HPDE6-E6E7 (cell line): ENCODE data around the gene ADCY9.
"Not testable (repeated sequence)": the region's sequence is repeated elsewhere in the genome, so short reads cannot be mapped to it uniquely, and the experiment has no call there.

ENCODE experiments used
- DNase-seq: peaks from one replicate; pipeline ENCODE4 v3.0.0; 2011; ENCODE audit warnings: missing footprints; ENCODE audit errors: extremely low spot score

ADCY9 gene

DNA sequence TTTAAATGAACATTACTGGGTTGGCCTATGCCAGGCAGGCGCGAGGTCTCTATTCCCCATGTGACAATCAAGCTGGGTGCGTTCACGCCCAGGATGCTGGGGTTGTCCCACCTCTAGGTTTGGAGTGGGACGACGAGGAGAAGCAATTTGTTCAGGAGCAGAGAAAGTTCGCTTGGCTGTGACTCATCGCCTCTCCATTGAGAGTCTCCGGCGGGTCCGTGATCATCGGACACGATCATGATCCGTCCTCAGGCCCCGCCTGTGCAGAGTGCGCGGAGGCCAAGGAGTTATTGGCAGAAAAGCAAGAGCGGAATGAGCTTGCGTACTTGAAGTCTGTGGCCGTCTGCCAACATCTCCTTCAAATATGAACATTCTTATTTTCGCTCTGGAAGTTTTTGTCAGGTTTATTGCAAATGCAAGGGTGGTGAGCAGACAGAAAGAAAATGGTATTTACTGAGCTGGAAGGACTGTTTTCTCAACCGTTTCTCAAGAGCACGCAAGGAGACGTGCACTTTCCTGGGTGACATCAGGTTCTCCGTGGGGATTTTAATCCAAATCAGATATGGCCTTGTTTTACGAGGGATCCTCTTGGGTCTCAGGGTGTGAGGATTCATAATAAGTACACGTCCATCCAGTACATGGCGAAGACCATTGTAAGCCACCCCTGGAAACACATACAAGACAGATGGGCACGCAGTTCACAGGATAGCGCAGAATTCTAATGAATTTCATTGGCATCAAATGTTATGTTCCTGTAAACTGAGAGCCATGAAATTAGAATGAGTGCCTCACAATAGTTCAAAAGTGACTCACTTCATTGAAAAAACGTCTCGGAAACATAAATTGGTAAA, 165.7 kb downstream of the ADCY9 start:
- DNase-seq, result peak; percentile 71

DNA sequence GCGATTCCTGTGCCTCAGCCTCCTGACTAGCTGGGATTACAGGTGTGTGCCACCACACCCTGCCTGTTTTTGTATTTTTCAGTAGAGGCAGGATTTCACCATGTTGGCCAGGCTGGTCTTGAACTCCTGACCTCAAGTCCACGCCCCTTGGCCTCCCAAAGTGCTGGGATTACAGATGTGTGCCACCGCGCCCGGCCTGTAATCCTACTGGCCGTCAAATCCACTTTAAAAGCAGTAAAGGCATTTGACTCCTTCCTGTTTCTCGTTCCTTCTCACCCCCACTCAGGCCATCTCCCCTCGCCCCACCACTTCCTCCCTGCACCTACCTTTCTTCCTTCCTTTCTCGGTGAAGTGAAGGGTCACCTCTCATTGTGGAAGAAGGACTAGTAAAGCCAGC, 166.3 kb downstream of the ADCY9 start:
- no peak for DNase-seq

DNA sequence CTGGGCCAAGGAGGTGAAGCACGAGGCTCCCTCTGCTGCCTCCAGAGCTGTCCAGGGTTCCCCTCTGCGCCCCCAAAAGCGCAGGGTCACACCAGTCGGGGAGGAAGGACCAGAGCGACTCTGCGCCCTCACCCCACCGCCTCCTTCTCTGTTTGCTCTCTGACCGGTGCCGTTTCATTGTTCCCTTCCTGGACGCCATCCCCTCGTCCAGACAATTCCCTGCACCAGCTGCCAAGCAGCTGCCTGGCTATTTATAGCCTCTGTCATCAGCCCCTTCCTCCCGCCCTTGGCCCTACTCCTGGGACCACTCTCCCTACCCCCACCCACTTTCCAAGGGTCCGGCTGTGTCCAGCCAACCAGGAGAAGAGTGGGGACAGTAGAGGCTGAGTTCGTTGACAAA, 167.0 kb downstream of the ADCY9 start:
- no peak for DNase-seq

DNA sequence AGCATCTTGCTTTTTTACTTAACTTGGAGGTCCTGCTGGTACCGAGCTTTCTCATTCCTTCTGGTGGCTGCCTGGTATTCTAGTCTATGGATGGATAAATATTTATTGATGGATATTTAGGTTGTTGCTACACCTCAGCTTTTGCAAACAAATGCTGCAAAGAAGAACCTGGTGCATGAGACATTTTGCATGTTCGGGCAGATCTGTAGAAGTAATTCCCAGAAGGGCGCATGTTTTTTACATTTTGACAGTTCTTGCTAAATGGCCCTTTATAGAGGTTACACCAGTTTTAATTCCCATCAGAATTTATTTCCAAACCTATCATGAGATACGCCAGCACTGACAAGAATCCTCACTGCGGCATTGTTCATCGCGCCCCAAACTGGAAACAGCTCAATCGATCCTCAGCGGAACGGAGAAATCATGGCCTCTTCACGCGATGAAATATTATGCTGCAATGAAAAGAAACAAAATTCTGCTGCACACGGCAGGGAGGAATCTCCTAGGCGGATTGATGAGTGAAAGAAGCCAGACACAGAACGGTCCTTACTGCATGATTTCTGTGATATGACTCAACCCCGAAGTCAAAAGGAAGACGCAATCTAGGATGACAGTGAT, 167.8 kb downstream of the ADCY9 start:
- DNase-seq, result no peak

DNA sequence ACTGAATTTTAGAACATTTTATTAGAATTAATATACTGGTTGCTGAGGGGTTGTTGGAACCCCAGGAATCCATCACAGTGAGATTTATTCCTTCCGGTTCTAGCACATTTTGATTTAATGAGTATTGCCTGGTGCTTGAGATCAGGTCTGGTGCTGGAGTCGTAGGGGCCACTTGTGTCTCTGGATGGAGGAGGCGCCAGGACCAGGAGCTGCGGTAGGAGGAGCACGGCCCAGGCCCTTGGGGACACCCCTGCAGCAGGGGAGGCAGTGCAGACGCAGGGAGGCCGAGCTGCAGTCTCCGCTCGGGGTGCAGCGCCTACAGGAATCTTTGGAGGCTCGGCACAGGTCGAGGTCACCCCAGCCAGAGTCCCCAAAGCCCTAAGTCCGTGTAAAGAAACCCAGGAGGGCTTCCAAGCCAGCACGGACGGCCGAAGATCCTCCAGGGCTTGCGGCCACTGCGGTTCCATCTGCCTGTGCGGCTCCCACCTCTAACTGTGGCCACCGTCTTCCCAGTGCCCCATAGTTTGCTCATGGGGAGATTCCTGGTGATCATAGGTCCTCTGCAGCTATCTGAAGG, 169.6 kb downstream of the ADCY9 start:
- no peak for DNase-seq

DNA sequence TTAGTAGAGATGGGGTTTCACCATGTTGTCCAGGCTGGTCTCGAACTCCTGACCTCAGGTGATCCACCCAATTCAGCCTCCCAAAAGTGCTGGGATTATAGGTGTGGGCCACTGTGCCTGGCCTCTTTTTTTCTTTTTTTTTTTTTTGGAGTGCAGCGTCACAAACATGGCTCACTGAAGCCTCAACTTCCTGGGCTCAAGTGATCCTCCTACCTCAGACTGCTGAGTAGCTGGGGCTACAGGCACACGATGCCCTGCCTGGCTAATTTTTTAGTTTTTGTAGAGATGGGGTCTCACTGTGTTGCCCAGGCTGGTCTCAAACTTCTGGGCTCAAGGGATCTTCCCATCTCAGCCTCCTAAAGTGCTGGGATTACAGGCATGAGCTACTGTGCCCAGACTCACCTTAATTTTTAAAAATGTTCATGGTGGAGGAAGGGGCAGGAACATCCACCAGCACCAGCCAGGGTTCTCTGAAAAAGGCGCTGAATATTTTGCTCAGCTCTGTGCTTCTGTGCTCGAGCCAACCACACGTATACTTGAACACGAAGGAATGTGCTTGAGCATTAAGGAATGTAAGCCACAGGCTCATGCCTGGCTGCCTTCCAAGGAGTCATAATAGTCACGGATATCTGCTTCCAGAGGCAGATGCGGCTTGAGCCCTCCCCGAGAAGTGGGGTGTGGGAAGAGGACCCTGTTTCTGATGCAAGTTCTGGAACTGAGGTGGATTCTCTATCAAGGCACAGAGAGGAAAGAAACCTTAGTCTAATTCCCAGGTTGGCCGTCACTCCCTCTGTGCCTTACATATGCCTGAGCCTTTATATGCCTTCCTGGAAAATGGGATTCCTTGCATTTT, 170.3 kb downstream of the ADCY9 start:
- DNase-seq, result no peak

DNA sequence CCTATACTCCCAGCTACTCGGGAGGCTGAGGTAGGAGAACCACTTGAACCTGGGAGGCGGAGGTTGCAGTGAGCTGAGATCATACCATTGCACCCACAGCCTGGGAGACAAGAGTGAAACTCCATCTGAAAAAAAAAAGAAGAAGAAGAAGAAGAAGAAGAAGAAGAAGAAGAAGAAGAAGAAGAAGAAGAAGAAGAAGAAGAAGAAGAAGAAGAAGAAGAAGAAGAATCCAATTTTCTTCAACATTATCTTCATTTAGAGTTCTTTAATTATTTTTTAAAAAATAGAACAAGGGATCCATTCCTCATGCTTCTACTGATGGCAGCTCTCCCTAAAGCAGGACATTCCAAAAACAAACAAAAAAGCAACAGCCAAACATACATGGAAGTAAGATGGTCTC, 171.8 kb downstream of the ADCY9 start:
- not testable (repeated sequence) for DNase-seq

DNA sequence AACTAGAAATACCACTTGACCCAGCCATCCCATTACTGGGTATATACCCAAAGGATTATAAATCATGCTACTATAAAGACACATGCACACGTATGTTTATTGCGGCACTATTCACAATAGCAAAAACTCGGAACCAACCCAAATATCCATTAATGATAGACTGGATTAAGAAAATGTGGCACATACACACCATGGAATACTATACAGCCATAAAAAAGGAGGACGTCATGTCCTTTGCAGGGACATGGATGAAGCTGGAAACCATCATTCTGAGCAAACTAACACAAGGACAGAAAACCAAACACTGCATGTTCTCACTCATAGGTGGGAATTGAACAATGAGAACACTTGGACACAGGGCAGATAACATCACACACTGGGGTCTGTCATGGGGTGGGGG, 174.1 kb downstream of the ADCY9 start:
- not testable (repeated sequence) for DNase-seq

DNA sequence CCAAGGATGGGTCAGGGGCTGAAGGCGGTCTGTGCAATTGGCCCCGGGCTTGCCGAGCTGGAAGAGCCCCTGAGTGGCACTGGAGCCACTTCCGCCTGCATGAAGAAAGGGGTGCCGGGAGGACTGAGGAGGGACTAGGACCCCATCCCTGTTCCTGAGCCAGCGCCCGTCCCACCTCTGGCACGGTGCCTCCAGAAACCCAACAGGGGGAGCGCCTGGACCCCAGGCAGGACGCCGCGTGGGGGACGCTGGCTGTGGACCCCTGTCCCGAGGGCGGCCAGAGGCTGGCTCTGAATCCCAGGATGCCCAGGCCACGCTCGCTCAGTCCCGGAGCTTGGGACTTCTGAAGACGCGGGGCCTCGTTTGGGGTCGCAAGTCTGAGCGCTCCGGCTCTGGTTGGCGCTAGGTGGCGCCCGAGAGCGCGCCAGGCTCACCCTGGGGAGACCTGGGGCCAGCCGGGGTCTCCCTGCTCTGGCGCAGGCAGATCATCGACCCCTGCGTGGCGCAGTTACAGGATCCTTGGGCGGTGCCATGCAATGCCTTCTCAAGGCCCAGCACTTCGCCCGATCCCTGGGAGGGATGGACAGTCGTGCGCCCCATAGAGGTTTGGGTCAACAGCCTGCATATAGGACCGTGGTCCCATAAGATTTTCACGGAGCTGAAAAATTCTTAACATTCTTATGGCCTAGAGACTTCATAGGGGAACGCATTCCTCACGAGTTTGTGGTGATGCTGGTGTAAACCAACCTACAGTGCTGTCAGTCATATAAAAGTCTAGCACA, 177.2 kb downstream of the ADCY9 start:
- DNase-seq, result no peak

DNA sequence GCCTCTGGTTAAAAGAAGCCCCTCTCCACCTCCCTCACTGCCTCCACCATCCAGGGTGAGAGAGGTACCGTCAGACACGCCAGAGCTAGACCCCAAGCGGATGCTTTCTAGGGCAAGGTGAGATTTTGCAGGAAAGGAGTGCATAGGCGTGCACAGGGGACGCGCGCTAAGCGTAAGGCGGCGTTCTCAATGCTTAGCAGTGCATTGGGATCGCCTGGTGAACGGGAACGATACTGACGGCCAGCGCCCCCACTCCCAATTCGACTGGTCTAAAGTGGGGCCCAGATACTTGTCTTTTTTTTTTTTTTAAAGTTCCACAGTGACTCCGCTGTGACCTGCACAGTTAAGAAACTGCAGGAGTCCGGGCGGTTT, 177.8 kb downstream of the ADCY9 start:
- no peak for DNase-seq

DNA sequence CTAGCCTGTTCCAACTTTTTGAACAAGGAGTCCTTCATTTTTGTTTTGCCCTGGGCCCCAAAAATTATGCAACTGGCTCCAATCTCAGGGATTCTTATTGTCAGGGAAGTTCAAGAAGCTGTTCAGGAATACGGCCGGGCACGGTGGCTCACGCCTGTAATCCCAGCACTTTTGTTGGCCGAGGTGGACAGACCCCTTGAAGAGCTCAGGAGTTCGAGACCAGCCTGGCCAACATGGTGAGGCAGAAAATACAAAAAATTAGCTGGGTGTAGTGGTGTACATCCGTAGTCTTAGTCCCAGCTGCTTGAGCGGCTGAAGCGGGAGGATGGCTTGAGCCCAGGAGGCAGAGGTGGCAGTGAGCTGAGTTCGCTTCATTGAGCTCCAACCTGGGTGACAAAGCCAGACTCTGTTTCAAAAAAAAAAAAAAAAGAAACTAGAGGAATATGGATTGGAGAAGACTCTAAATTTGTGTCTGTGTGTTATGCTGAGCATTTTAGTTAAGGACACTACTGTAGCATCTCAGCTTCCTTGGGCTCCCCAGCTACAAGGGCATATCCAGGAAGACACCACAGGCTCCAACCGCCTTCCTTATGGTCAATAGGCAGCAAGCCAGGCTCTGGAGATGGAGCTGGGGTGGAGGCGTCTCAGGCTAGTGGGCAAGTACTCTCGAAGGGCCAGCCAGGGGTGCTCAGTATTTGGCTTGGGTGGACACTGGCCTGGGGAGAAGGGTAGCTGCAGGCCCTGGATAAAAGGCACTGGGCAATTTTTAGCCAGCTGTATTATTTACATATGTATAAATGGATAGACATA, 179.0 kb downstream of the ADCY9 start:
- DNase-seq, result no peak

DNA sequence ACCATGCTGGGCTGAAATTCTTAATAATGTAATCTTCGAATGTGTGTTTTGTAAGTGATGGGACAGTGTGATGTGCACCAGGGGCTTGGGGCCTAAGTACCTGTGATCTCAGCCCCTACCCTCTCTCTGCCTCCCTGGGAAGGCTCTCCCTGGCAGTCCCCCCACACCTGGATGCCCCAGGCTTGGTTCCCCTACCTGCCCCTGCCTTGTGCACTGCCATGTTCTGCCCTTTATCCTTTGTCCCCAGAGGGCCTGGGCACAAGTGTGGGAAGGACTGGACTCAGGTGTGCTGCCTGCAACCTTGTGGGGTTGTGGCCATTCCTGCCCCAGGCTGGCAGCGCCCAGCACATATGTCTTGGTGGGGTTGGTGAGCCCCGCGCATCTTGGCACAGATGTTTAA, 180.3 kb downstream of the ADCY9 start:
- DNase-seq, result no peak

DNA sequence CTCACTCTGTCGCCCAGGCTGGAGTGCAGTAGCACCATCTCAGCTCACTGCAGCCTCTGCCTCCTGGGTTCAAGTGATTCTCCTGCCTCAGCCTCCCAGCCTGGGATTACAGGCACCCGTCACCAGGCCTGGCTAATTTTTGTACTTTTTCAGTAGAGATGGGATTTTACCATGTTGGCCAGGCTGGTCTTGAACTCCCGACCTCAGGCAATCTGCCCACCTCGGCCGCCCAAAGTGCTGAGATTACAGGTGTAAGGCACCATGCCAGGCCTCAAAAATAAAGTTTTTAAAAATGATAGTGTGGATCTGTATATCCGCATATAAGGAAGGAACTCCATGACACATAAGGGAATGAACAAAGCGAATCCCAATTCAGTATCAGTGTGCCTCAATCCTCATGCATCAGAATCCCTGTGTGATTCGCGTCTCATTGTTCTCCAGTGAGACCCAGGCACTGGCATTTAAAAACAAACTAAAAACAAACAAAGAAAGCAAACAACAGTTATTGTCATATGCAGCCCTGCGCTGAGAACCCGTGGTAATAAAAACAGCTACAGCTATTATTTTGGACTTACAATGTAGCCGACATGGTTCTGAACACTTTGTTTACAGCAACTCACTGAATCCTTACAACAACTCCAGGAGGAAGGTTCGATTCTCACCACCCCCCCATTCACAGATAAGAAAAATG, 181.6 kb downstream of the ADCY9 start:
- DNase-seq, result no peak

DNA sequence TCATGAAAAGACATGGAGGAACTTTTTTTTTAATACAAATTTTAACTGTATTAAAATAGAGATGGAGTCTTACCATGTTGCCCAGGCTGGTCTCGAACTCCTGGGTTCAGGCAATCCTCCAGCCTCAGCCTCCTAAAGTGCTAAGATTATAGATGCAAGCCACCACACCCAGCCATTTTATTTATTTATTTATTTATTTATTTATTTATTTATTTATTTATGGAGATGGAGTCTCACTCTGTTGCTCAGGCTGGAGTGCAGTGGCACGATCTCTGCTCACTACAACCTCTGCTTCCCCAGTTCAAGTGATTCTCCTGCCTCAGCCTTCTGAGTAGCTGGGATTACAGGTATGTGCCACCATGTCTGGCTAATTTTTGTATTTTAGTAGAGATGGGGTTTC, 189.1 kb downstream of the ADCY9 start:
- DNase-seq, result not testable (repeated sequence)

DNA sequence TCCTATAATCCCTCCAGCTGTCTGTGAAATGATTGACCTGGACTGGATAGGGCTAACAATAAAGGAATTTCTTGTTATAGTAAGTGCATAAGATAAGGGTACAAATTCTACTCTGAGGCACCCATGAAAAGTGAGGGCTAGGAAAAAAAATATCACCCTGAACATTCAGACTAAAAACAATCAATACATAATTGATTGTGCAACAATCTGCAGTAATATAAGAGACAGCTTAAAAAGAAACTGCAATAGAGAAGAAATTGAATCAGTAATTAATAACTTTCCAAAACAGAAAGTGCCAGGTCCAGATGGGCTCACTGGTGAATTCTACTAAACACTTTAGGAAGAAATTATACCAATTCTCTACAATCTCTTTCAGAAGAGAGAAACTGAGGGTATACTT, 191.5 kb downstream of the ADCY9 start:
- DNase-seq, result no peak

DNA sequence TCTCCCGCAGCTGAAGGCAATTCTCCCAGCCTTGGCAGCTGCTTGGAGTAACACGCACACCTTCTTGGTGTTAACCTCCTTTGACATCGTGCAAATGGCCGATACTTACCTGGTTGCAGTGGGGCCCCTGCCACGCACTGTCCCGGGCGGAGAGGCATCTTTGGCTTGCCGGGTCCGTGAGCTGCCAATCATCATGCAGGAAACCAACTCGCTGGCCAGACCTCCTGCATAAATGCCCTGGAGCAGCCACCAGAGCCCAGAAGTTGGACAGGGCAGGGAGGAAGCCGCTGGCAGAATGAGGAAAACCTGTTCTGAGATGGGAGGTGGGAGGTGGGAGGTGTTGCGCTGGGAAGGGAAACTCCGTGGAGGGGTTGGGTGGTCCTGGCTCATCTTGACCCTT, 194.0 kb downstream of the ADCY9 start:
- DNase-seq, result no peak

DNA sequence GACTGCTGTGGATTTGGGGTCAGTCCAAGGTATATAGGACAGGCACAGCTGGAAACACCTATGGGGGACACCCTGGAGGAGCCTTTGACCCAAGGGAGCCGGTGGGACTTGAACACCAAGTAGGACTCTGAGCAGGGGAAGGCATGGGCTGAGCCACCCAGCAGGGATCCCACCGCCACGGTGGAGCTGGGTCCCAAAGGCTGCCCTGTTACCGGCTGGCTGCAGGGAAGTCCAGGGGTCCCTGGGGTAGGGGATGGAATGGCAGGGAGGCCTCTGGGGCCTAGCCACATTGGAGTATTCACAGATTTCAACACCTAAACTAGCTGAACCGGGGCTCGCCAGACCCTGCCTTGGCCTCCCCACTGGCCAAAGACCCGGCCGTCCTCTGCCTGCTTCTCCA, 196.0 kb downstream of the ADCY9 start:
- DNase-seq, result no peak

DNA sequence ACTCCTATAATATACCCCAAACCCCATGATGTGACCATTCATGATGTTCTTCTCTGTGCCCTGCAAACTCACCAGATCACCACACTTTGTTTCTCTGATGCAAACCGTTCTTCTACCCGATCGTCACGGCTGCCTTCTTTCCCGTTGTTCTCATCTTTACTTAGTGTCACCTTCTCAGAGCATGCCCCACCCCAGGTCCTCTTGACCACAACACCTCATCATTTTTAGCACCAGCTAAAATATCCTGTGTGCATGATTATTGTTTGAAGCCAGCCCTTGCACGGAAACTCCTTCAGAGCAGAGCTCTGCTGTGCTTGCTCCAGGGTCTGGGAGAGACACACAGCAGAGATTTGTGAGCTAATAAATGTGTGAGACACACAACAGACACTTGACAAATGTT, 196.8 kb downstream of the ADCY9 start:
- DNase-seq, result no peak

DNA sequence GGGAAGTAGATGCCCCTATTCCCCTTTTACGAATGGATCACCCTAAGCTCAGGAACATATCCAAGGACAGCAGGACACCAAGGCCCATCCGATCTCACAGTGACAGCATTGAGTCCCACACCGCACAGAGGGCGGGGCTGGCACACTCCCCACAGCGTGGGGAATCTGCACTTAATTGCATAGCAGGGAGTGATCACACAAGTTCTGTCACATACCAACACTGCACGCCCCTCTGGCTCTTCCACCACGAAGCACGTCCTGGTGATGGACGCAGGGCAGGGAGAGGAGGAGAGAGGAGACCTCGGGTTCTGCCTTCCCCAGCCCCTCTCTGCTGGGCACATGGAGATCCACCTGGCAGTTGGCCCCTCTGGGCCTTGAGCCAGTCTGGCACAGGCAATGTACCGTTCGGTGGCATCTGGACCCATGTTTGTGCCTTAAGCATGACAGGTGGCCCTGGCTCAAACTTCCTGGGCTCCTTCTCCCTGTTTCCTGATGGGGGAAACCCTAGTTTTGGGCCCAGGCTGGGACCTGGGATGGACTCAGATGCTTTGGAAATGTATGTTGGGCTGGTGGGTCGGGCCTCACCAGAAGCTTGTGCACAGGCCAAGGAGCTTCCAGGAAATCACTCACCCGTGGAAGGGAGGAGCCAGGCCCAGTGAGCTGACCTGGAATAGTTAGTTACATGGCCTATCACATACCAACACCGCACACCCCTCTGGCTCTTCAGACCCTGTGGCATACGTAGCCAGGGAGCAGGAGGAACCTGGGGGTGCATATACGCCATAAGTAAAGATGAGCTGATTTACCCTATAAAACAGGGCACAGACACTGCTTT, 200.6 kb downstream of the ADCY9 start:
- DNase-seq, result no peak
